MM.1S (cell line): ENCODE data around the gene SLC38A3.

Source experiments
- DNase-seq: peaks from one replicate; pipeline ENCODE4 v3.0.0-alpha.2; 2015
- H2AFZ ChIP-seq: fragments of 300-600 bp; sonication (generic); 2 replicates; pipeline ENCODE4 v1.6.0; 2016; ENCODE audit warnings: antibody characterized with exemption, low read length
- H3F3A ChIP-seq: fragments of 300-600 bp; sonication (generic); 2 replicates; pipeline ENCODE4 v1.6.1; 2016; ENCODE audit warnings: mild to moderate bottlenecking, antibody characterized with exemption, low read length, moderate library complexity, mixed read lengths; ENCODE audit not compliant: insufficient read depth
- H3K27ac ChIP-seq: fragments of 300-600 bp; sonication (generic); 2 replicates; pipeline ENCODE4 v1.5.1; 2016; ENCODE audit warnings: mild to moderate bottlenecking, low read length
- H3K27me3 ChIP-seq: fragments of 300-600 bp; sonication (generic); replicated peaks from 2 replicates; pipeline ENCODE4 v1.6.0; 2016; ENCODE audit warnings: low read length; ENCODE audit not compliant: insufficient read depth
- H3K36me3 ChIP-seq: fragments of 300-600 bp; sonication (generic); replicated peaks from 2 replicates; pipeline ENCODE4 v1.6.1; 2016; ENCODE audit warnings: mild to moderate bottlenecking, low read length, mixed read lengths; ENCODE audit not compliant: insufficient read depth
- H3K4me1 ChIP-seq: fragments of 300-600 bp; sonication (generic); 2 replicates; pipeline ENCODE4 v1.6.1; 2016; ENCODE audit warnings: low read length, mixed read lengths
- H3K4me2 ChIP-seq: fragments of 300-600 bp; sonication (generic); 2 replicates; pipeline ENCODE4 v1.6.0; 2016; ENCODE audit warnings: low read depth, low read length
- H3K4me3 ChIP-seq: fragments of 300-600 bp; sonication (generic); 2 replicates; pipeline ENCODE4 v1.5.1; 2016; ENCODE audit warnings: low read length, mixed read lengths
- H3K79me2 ChIP-seq: fragments of 300-600 bp; sonication (generic); 2 replicates; pipeline ENCODE4 v1.6.1; 2016; ENCODE audit warnings: mixed run types, low read length, mixed read lengths
- H3K9ac ChIP-seq: fragments of 300-600 bp; sonication (generic); 2 replicates; pipeline ENCODE4 v1.6.1; 2016; ENCODE audit warnings: low read length, mixed read lengths
- H3K9me2 ChIP-seq: fragments of 300-600 bp; sonication (generic); replicated peaks from 2 replicates; pipeline ENCODE4 v1.6.1; 2016; ENCODE audit warnings: mild to moderate bottlenecking, low read length, mixed read lengths; ENCODE audit not compliant: insufficient read depth
- H3K9me3 ChIP-seq: fragments of 300-600 bp; sonication (generic); replicated peaks from 2 replicates; pipeline ENCODE4 v1.6.1; 2016; ENCODE audit warnings: mild to moderate bottlenecking, low read length, mixed read lengths; ENCODE audit not compliant: insufficient read depth
- H4K20me1 ChIP-seq: fragments of 300-600 bp; sonication (generic); 2 replicates; pipeline ENCODE4 v1.6.1; 2016; ENCODE audit warnings: mild to moderate bottlenecking, low read length, moderate library complexity, mixed read lengths; ENCODE audit not compliant: insufficient read depth
- CTCF ChIP-seq: fragments of 300-600 bp; sonication (generic); IDR thresholded peaks from 2 replicates; pipeline ENCODE4 v1.5.1; 2016; ENCODE audit warnings: antibody characterized with exemption, low read length, mixed read lengths
- EZH2 ChIP-seq: fragments of 300-600 bp; sonication (generic); optimal IDR thresholded peaks from 2 replicates; pipeline ENCODE3; 2017; ENCODE audit warnings: low read depth, mild to moderate bottlenecking, antibody characterized with exemption, low read length, mixed read lengths
- EZH2phosphoT487 ChIP-seq: fragments of 300-600 bp; sonication (generic); IDR thresholded peaks from 2 replicates; pipeline ENCODE4 v1.6.1; 2018; ENCODE audit warnings: antibody characterized with exemption, low read length

SLC38A3 gene

GRCh38 chr3:50183755-50184154, 21.3 kb upstream of the SLC38A3 start:
- no peaks in the 10 kb centered on the region for H3K79me2 ChIP-seq
- no peaks in the 10 kb centered on the region for H3F3A ChIP-seq
- H3K27ac ChIP-seq: no peak overlapping the region
- H3K4me2 ChIP-seq: no peak overlapping the region
- no peaks in the 10 kb centered on the region for H3K9me2 ChIP-seq
- no peaks in the 10 kb centered on the region for H3K36me3 ChIP-seq
- H3K27me3 ChIP-seq: peaks cover 64% of the 10 kb centered on the region
- H3K4me1 ChIP-seq: no peaks in the 10 kb centered on the region
- H4K20me1 ChIP-seq: no peaks in the 10 kb centered on the region
- H3K9ac ChIP-seq: no peak overlapping the region
- H3K4me3 ChIP-seq: no peak overlapping the region
- TF ChIP-seq CTCF (no peak), EZH2phosphoT487 (no peak), EZH2 (no peak)
- no peak overlapping the region for H2AFZ ChIP-seq
- no peaks in the 10 kb centered on the region for H3K9me3 ChIP-seq
- DNase-seq: no peak

GRCh38 chr3:50184242-50184978, 20.7 kb upstream of the SLC38A3 start:
- Histone ChIP-seq H3K9me2 (no peaks in the 10 kb centered on the region), H3K4me3 (no peak overlapping the region), H2AFZ (no peak overlapping the region), H3K4me1 (no peaks in the 10 kb centered on the region), H3K9ac (no peak overlapping the region), H3K4me2 (no peak overlapping the region), H3K79me2 (no peaks in the 10 kb centered on the region), H3K36me3 (no peaks in the 10 kb centered on the region), H3K9me3 (no peaks in the 10 kb centered on the region), H4K20me1 (no peaks in the 10 kb centered on the region), H3K27me3 (peaks cover 59% of the 10 kb centered on the region), H3F3A (no peaks in the 10 kb centered on the region), H3K27ac (no peak overlapping the region)
- DNase-seq: no peak
- TF ChIP-seq EZH2phosphoT487: no peak
- TF ChIP-seq CTCF: no peak
- TF ChIP-seq EZH2: no peak

- Histone ChIP-seq H3K4me1 (no peaks in the 10 kb centered on the region), H3K27ac (no peak overlapping the region), H3K79me2 (no peaks in the 10 kb centered on the region), H3K9me2 (no peaks in the 10 kb centered on the region), H3K9me3 (no peaks in the 10 kb centered on the region), H4K20me1 (no peaks in the 10 kb centered on the region), H3F3A (no peaks in the 10 kb centered on the region), H3K27me3 (peaks cover 53% of the 10 kb centered on the region), H3K4me3 (no peak overlapping the region), H3K36me3 (no peaks in the 10 kb centered on the region), H3K4me2 (no peak overlapping the region), H3K9ac (no peak overlapping the region), H2AFZ (no peak overlapping the region)
- TF ChIP-seq CTCF: no peak
- no peak for TF ChIP-seq EZH2phosphoT487
- TF ChIP-seq EZH2: no peak
- DNase-seq: no peak
Measured at GRCh38 chr3:50185230-50185629, 19.8 kb upstream of the SLC38A3 start.
